ENCODE results near the gene BRINP3.

Gene BRINP3

GRCh38 chr1:190104961-190105360 is 372.7 kb downstream of the BRINP3 start:
- no peak for TF ChIP-seq CTCF (IDR thresholded peaks at IDR 0.05)

- TF ChIP-seq CTCF (IDR thresholded peaks at IDR 0.05), result no peak
These were observed 374.8 kb downstream of the BRINP3 start for GRCh38 chr1:190102757-190103326.

GRCh38 chr1:190101756-190102155 is 375.9 kb downstream of the BRINP3 start:
- no peak for TF ChIP-seq CTCF (IDR thresholded peaks at IDR 0.05)

- TF ChIP-seq CTCF (IDR thresholded peaks at IDR 0.05), result no peak
These were observed 378.9 kb downstream of the BRINP3 start for GRCh38 chr1:190098756-190099155.

- no peak for TF ChIP-seq CTCF (IDR thresholded peaks at IDR 0.05)
These were observed 379.6 kb downstream of the BRINP3 start for GRCh38 chr1:190098107-190098506.

- TF ChIP-seq CTCF (IDR thresholded peaks at IDR 0.05), result no peak
These were observed 382.1 kb downstream of the BRINP3 start for GRCh38 chr1:190095596-190095995.

- TF ChIP-seq CTCF (IDR thresholded peaks at IDR 0.05), result peak; percentile 56
These were observed 393.1 kb downstream of the BRINP3 start for GRCh38 chr1:190084552-190084951.

- TF ChIP-seq CTCF (IDR thresholded peaks at IDR 0.05), result no peak
These were observed 409.4 kb downstream of the BRINP3 start for GRCh38 chr1:190068304-190068703.

All from LNCAP (cell line).